HepG2 (cell line): ENCODE data around the gene NME7. TPM values are rescaled to one million over a fixed set of nuclear protein-coding genes. Genes with fewer than 3 reads are reported as not detected.

Source experiments
- BRCA1 ChIP-seq: sonication (generic); formaldehyde crosslinking; IDR thresholded peaks from 2 replicates; pipeline ENCODE4 v1.4.0; 2020; ENCODE audit warnings: missing genetic modification reagents
- DMAP1 ChIP-seq: IDR thresholded peaks from 2 replicates; pipeline ENCODE4 v1.6.1; 2016
- ERF ChIP-seq: IDR thresholded peaks from 2 replicates; pipeline ENCODE4 v1.6.1; 2018; ENCODE audit warnings: missing biosample characterization, missing genetic modification reagents
- FOSL1 ChIP-seq: sonication (generic); formaldehyde crosslinking; IDR thresholded peaks from 2 replicates; pipeline ENCODE4 v1.9.0; 2021; ENCODE audit warnings: missing genetic modification reagents, borderline replicate concordance
- GABPB1 ChIP-seq: IDR thresholded peaks from 2 replicates; pipeline ENCODE4 v1.6.1; 2016; ENCODE audit warnings: mild to moderate bottlenecking, missing genetic modification reagents, moderate library complexity, missing compliant biosample characterization
- GPN1 ChIP-seq: sonication (generic); formaldehyde crosslinking; IDR thresholded peaks from 2 replicates; pipeline ENCODE4 v1.5.1; 2020; ENCODE audit warnings: missing genetic modification reagents, borderline replicate concordance
- HNF1B ChIP-seq: sonication (generic); formaldehyde crosslinking; IDR thresholded peaks from 2 replicates; pipeline ENCODE4 v1.5.1; 2020; ENCODE audit warnings: mild to moderate bottlenecking, moderate library complexity, missing genetic modification reagents
- KAT2B ChIP-seq: fragments of 150-350 bp; IDR thresholded peaks from 2 replicates; pipeline ENCODE4 v1.6.1; 2014; ENCODE audit warnings: low read depth, low read length, borderline replicate concordance
- MATR3 ChIP-seq: sonication (generic); formaldehyde crosslinking; IDR thresholded peaks from 2 replicates; pipeline ENCODE4 v1.4.0; 2020; ENCODE audit warnings: missing genetic modification reagents
- NFIC ChIP-seq: IDR thresholded peaks from 2 replicates; pipeline ENCODE4 v1.6.1; 2012; ENCODE audit warnings: mild to moderate bottlenecking, low read length, inconsistent platforms
- RBM39 ChIP-seq: fragments of 200-400 bp; formaldehyde crosslinking; IDR thresholded peaks from one replicate; pipeline ENCODE4 v1.6.1; 2018; ENCODE audit warnings: antibody characterized with exemption, mild to moderate bottlenecking, low read depth, low read length; ENCODE audit not compliant: poor library complexity, severe bottlenecking
- RFXAP ChIP-seq: sonication (generic); formaldehyde crosslinking; IDR thresholded peaks from 2 replicates; pipeline ENCODE4 v1.4.0; 2020; ENCODE audit warnings: missing genetic modification reagents, borderline replicate concordance
- SIN3B ChIP-seq: fragments of 150-350 bp; IDR thresholded peaks from 2 replicates; pipeline ENCODE4 v1.6.1; 2014; ENCODE audit warnings: low read length
- TBL1XR1 ChIP-seq: fragments of 150-350 bp; IDR thresholded peaks from 2 replicates; pipeline ENCODE4 v1.6.1; 2014; ENCODE audit warnings: borderline replicate concordance, low read length; ENCODE audit not compliant: partially characterized antibody
- ZMYM4 ChIP-seq: sonication (generic); formaldehyde crosslinking; IDR thresholded peaks from 2 replicates; pipeline ENCODE4 v1.8.1; 2023; ENCODE audit warnings: mild to moderate bottlenecking, missing genetic modification reagents
- ZNF160 ChIP-seq: sonication (generic); formaldehyde crosslinking; IDR thresholded peaks from 2 replicates; pipeline ENCODE4 v1.8.0; 2022; ENCODE audit warnings: mild to moderate bottlenecking, inconsistent platforms, missing genetic modification reagents
- ZNF430 ChIP-seq: sonication (generic); formaldehyde crosslinking; IDR thresholded peaks from 2 replicates; pipeline ENCODE4 v1.9.0; 2021; ENCODE audit warnings: mild to moderate bottlenecking, missing genetic modification reagents
- ZNF710 ChIP-seq: sonication (generic); formaldehyde crosslinking; IDR thresholded peaks from 2 replicates; pipeline ENCODE4 v1.5.0; 2020; ENCODE audit warnings: mild to moderate bottlenecking, missing genetic modification reagents, borderline replicate concordance
- ZSCAN31 ChIP-seq: sonication (generic); formaldehyde crosslinking; IDR thresholded peaks from 2 replicates; pipeline ENCODE4 v1.5.0; 2020; ENCODE audit warnings: low read depth, mild to moderate bottlenecking, missing genetic modification reagents
- polyA plus RNA-seq, 8 experiments: library from polyadenylated mRNA; depleted of rRNA in 3 of 8; stranded (reverse) in 7 of 8; unstranded in 1 of 8; fragments of >200 nt; fragmentation: Illumina TruSeq in 4 of 8; extraction: Trizol in 4 of 8; gene quantifications; 2 replicates each; pipeline versions ENCODE4 v1.2.1 to v1.2.3, GENCODE V29; 2011 to 2016; ENCODE audit warnings: low read depth in 4 of 8, missing spikeins in 1 of 8, mixed read lengths in 1 of 8; ENCODE audit not compliant: insufficient read depth in 1 of 8
- total RNA-seq, 5 experiments: library from RNA; depleted of rRNA; stranded (reverse); fragments of >200 nt; fragmentation: Illumina TruSeq; extraction: Trizol; gene quantifications; 2 replicates each; pipeline ENCODE4 v1.2.3, GENCODE V29; 2016; ENCODE audit warnings: low read depth in 1 of 5
- TF ChIP-seq, protein P1 (sequence below): sonication (generic); formaldehyde crosslinking; IDR thresholded peaks from 2 replicates; pipeline ENCODE4 v1.4.0; 2020; ENCODE audit warnings: missing genetic modification reagents

Gene NME7
- total and polyA plus RNA-seq, 2 of the 13 experiments (the other 11 are each of a cell fraction or from before 2014, with no cell fraction given) = 9.4 to 22.5 TPM

GRCh38 chr1:169106095-169106920 lies 261.3 kb downstream of the NME7 start, which contains the start of gene ATP1B1 (continued):
- TF ChIP-seq HNF1B (CRISPR knock-in tag) (no peak; the same call in 1 of the 2 replicates), ZSCAN31 (CRISPR knock-in tag) (peak; percentile 52; the same call in 1 of the 2 replicates), MATR3 (CRISPR knock-in tag) (no peak), GABPB1 (CRISPR knock-in tag) (peak; percentile 9; the same call in 1 of the 2 replicates), ZMYM4 (CRISPR knock-in tag) (0 out of 2 replicates have a peak, but pooled peaks have one; percentile 37), FOSL1 (CRISPR knock-in tag) (no peak), SIN3B (0 out of 2 replicates have a peak, but pooled peaks have one; percentile 17), NFIC (0 out of 2 replicates have a peak, but pooled peaks have one; percentile 26), ERF (CRISPR knock-in tag) (peak; percentile 12; the same call in 1 of the 2 replicates), RBM39 (peak; percentile 30), ZNF430 (CRISPR knock-in tag) (no peak; the same call in 1 of the 2 replicates), BRCA1 (CRISPR knock-in tag) (peak; percentile 77; the same call in 1 of the 2 replicates), RFXAP (CRISPR knock-in tag) (peak; percentile 69; the same call in 1 of the 2 replicates), ZNF160 (CRISPR knock-in tag) (no peak), DMAP1 (CRISPR knock-in tag) (0 out of 2 replicates have a peak, but pooled peaks have one; percentile 13), GPN1 (peak; percentile 89; the same call in 1 of the 2 replicates), KAT2B (no peak), TBL1XR1 (no peak), ZNF710 (CRISPR knock-in tag) (no peak; the same call in 1 of the 2 replicates)
- TF ChIP-seq, protein P1, sequence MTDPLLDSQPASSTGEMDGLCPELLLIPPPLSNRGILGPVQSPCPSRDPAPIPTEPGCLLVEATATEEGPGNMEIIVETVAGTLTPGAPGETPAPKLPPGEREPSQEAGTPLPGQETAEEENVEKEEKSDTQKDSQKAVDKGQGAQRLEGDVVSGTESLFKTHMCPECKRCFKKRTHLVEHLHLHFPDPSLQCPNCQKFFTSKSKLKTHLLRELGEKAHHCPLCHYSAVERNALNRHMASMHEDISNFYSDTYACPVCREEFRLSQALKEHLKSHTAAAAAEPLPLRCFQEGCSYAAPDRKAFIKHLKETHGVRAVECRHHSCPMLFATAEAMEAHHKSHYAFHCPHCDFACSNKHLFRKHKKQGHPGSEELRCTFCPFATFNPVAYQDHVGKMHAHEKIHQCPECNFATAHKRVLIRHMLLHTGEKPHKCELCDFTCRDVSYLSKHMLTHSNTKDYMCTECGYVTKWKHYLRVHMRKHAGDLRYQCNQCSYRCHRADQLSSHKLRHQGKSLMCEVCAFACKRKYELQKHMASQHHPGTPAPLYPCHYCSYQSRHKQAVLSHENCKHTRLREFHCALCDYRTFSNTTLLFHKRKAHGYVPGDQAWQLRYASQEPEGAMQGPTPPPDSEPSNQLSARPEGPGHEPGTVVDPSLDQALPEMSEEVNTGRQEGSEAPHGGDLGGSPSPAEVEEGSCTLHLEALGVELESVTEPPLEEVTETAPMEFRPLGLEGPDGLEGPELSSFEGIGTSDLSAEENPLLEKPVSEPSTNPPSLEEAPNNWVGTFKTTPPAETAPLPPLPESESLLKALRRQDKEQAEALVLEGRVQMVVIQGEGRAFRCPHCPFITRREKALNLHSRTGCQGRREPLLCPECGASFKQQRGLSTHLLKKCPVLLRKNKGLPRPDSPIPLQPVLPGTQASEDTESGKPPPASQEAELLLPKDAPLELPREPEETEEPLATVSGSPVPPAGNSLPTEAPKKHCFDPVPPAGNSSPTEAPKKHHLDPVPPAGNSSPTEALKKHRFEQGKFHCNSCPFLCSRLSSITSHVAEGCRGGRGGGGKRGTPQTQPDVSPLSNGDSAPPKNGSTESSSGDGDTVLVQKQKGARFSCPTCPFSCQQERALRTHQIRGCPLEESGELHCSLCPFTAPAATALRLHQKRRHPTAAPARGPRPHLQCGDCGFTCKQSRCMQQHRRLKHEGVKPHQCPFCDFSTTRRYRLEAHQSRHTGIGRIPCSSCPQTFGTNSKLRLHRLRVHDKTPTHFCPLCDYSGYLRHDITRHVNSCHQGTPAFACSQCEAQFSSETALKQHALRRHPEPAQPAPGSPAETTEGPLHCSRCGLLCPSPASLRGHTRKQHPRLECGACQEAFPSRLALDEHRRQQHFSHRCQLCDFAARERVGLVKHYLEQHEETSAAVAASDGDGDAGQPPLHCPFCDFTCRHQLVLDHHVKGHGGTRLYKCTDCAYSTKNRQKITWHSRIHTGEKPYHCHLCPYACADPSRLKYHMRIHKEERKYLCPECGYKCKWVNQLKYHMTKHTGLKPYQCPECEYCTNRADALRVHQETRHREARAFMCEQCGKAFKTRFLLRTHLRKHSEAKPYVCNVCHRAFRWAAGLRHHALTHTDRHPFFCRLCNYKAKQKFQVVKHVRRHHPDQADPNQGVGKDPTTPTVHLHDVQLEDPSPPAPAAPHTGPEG (CRISPR knock-in tag) = peak; percentile 51; the same call in 1 of the 2 replicates
